SU-DHL-6 (cell line): ENCODE data around the gene NEIL1.
"Not testable (repeated sequence)": the region's sequence is repeated elsewhere in the genome, so short reads cannot be mapped to it uniquely, and the experiment has no call there.

Experiments used
- EZH2phosphoT487 ChIP-seq: fragments of 200-600 bp; sonication (generic), shearing (Covaris generic); conservative IDR thresholded peaks from 2 replicates; pipeline ENCODE4 v1.6.1; 2018; ENCODE audit warnings: mild to moderate bottlenecking, antibody characterized with exemption, low read length, moderate library complexity, mixed read lengths
- TF ChIP-seq, protein P1 (sequence below): fragments of 200-600 bp; sonication (generic); IDR thresholded peaks from one replicate; pipeline ENCODE4 v1.5.1; 2017; ENCODE audit warnings: antibody characterized with exemption, mild to moderate bottlenecking, low read length, moderate library complexity; ENCODE audit not compliant: insufficient read depth, poor library complexity, severe bottlenecking

DNA sequence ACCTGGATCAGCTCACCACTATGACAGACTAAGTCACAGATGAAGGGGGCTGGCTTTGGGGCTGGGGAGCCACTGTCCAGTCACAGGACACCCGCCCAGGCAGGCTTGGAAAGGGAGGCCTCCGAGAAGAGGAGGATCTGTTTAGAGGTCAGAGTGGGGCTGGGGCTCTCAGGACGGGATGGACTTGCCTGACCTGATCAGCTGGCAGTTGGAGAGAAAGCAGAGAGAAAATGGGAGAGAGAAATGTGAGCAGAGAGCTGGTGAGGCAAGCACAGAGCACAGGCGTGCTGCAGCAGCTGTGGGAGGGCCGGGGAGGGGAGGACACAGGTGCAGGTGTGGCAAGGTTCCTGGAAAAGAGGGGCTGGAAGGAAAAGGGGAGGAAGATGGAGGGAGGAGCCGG is 46.8 kb upstream of the NEIL1 start:
- TF ChIP-seq, protein P1, sequence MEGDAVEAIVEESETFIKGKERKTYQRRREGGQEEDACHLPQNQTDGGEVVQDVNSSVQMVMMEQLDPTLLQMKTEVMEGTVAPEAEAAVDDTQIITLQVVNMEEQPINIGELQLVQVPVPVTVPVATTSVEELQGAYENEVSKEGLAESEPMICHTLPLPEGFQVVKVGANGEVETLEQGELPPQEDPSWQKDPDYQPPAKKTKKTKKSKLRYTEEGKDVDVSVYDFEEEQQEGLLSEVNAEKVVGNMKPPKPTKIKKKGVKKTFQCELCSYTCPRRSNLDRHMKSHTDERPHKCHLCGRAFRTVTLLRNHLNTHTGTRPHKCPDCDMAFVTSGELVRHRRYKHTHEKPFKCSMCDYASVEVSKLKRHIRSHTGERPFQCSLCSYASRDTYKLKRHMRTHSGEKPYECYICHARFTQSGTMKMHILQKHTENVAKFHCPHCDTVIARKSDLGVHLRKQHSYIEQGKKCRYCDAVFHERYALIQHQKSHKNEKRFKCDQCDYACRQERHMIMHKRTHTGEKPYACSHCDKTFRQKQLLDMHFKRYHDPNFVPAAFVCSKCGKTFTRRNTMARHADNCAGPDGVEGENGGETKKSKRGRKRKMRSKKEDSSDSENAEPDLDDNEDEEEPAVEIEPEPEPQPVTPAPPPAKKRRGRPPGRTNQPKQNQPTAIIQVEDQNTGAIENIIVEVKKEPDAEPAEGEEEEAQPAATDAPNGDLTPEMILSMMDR, result not testable (repeated sequence)
- TF ChIP-seq EZH2phosphoT487, result not testable (repeated sequence)
